HL-60 (cell line): ENCODE measurements around the gene MACROD2.

Experiments used
- DNase-seq, 2 experiments: peaks; one replicate each; pipeline ENCODE4 v3.0.0-alpha.2; 2010 to 2020; ENCODE audit warnings: low read depth in 1 of 2, low spot score in 1 of 2
- H3K27ac ChIP-seq: fragments of 250-450 bp; sonication (Bioruptor Pico); replicated peaks from 2 replicates; pipeline ENCODE4 v1.5.1; 2020; ENCODE audit warnings: mild to moderate bottlenecking, moderate library complexity
- H3K27me3 ChIP-seq: fragments of 250-450 bp; sonication (Bioruptor Pico); 2 replicates; pipeline ENCODE4 v1.5.1; 2021; ENCODE audit warnings: mild to moderate bottlenecking, moderate library complexity; ENCODE audit not compliant: insufficient read depth, poor library complexity, severe bottlenecking
- H3K4me3 ChIP-seq: replicated peaks from 2 replicates; pipeline ENCODE4 v1.5.1; 2011; ENCODE audit warnings: mild to moderate bottlenecking, control low read depth, low read length; ENCODE audit not compliant: insufficient read depth
- CTCF ChIP-seq: IDR thresholded peaks from one replicate; pipeline ENCODE4 v1.5.1; 2011; ENCODE audit warnings: low read length, control low read depth, inconsistent platforms; ENCODE audit not compliant: insufficient read depth
- GABPA ChIP-seq: IDR thresholded peaks from 2 replicates; pipeline ENCODE4 v1.6.1; 2012; ENCODE audit warnings: low read depth
- POLR2AphosphoS5 ChIP-seq: IDR thresholded peaks from 2 replicates; pipeline ENCODE4 v1.6.1; 2012; ENCODE audit warnings: low read depth
- SPI1 ChIP-seq: IDR thresholded peaks from 2 replicates; pipeline ENCODE4 v1.6.1; 2012; ENCODE audit warnings: low read depth, mild to moderate bottlenecking, borderline replicate concordance
- TF ChIP-seq, protein P1 (sequence below): IDR thresholded peaks from 2 replicates; pipeline ENCODE4 v1.6.1; 2012; ENCODE audit warnings: low read depth; ENCODE audit not compliant: insufficient replicate concordance

The MACROD2 gene

GRCh38 chr20:14488756-14489479, 493.6 kb downstream of the MACROD2 start:
- DNase-seq, result no peak
- H3K4me3 ChIP-seq, result no peak overlapping the region
- no peak for TF ChIP-seq CTCF
- no peak for TF ChIP-seq POLR2AphosphoS5
- TF ChIP-seq GABPA, result no peak
- TF ChIP-seq, protein P1, sequence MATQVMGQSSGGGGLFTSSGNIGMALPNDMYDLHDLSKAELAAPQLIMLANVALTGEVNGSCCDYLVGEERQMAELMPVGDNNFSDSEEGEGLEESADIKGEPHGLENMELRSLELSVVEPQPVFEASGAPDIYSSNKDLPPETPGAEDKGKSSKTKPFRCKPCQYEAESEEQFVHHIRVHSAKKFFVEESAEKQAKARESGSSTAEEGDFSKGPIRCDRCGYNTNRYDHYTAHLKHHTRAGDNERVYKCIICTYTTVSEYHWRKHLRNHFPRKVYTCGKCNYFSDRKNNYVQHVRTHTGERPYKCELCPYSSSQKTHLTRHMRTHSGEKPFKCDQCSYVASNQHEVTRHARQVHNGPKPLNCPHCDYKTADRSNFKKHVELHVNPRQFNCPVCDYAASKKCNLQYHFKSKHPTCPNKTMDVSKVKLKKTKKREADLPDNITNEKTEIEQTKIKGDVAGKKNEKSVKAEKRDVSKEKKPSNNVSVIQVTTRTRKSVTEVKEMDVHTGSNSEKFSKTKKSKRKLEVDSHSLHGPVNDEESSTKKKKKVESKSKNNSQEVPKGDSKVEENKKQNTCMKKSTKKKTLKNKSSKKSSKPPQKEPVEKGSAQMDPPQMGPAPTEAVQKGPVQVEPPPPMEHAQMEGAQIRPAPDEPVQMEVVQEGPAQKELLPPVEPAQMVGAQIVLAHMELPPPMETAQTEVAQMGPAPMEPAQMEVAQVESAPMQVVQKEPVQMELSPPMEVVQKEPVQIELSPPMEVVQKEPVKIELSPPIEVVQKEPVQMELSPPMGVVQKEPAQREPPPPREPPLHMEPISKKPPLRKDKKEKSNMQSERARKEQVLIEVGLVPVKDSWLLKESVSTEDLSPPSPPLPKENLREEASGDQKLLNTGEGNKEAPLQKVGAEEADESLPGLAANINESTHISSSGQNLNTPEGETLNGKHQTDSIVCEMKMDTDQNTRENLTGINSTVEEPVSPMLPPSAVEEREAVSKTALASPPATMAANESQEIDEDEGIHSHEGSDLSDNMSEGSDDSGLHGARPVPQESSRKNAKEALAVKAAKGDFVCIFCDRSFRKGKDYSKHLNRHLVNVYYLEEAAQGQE, result no peak
- no peak for TF ChIP-seq SPI1
- no peak overlapping the region for H3K27ac ChIP-seq
- H3K27me3 ChIP-seq, result peaks cover 3% of the 10 kb centered on the region

DNA sequence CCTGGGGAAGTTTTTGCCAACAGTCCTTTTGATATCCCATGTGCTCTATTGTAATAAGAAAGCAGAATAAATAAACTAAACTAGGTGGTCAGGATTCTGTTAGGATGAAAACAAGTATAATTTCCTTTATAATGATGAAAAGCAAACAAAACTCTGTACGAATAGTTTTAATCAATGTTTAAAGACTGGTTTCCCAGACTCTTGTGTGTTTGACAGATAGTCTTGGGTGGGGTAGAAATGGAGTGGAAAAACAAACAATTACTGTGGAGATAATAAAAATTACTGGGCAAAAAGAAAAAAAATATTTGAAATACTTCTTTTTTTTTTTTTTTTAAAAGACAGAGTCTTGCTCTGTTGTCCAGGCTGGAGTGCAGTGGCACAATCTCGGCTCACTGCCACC, 494.2 kb downstream of the MACROD2 start:
- Histone ChIP-seq H3K27ac (no peak overlapping the region), H3K27me3 (peaks cover 3% of the 10 kb centered on the region), H3K4me3 (no peak overlapping the region)
- no peak for TF ChIP-seq CTCF
- no peak for TF ChIP-seq POLR2AphosphoS5
- TF ChIP-seq GABPA, result no peak
- no peak for TF ChIP-seq SPI1
- TF ChIP-seq, protein P1, result no peak
- no peak for DNase-seq

DNA sequence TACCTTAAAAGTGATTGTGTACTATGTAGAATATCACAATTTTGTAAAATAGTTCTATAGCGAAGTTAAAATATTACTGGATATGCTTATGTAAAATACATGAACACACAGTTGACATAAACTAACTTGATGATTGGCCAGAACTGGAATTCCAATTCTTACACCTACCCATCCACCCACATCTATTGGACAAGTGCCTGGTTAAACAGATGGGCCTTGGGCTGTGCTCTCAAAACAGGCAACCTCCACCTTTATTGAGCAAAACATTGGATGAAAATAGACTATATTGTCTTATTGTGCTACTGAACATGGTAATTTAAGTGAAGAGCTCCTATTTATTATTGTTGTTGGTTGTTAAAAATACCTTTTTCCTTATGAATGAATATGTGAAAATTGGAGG, 496.1 kb downstream of the MACROD2 start:
- Histone ChIP-seq H3K27me3 (peaks cover 3% of the 10 kb centered on the region), H3K27ac (no peak overlapping the region), H3K4me3 (no peak overlapping the region)
- TF ChIP-seq CTCF, result no peak
- no peak for TF ChIP-seq GABPA
- DNase-seq, result no peak

DNA sequence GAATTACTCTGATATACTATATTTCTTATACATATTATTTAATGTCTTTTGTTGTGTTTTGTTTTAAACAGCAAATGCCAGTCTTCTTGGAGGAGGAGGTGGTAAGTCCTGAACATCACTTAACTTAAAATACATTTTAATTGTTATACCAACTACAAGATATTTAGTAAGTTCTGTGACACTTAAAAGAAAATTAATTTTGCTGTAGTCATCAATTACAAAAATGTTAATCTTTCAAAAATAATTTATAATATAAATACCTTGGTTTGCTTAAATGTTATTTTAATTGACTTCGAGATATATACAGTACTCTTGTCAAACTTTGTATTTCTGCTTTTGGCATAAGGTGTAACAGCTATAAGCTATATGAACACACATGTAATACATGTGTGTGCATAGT, 498.1 kb downstream of the MACROD2 start:
- no peak overlapping the region for H3K27ac ChIP-seq
- TF ChIP-seq, protein P1, result no peak
- TF ChIP-seq CTCF (no peak), POLR2AphosphoS5 (no peak), SPI1 (no peak), GABPA (no peak)
- DNase-seq, result no peak
- H3K4me3 ChIP-seq, result no peak overlapping the region
- H3K27me3 ChIP-seq, result peaks cover 3% of the 10 kb centered on the region
